Right lobe of liver (tissue), 4 donors: ENCODE results near the gene LYPD6B.

Source experiments
- CTCF ChIP-seq, 4 donors: fragments of 200-600 bp in 3 of 4; fragments of 450-650 bp in 1 of 4; IDR thresholded peaks; one replicate each; pipeline versions ENCODE4 v1.5.1 to v1.8.0; 2016 to 2022; ENCODE audit warnings: antibody characterized with exemption in 4 of 4, mild to moderate bottlenecking in 2 of 4
- POLR2A ChIP-seq: fragments of 450-650 bp; IDR thresholded peaks from one replicate; pipeline ENCODE4 v1.6.1; 2017; ENCODE audit warnings: antibody characterized with exemption, mild to moderate bottlenecking
- donor health status: DM: no; HTN: no; CAD: no.
- donor health status: DM: no; HTN: no; CAD: no.
- donor health status: DM: no; HTN: yes; CAD: no.

GRCh38 chr2:149094217-149095015, 55.9 kb downstream of the LYPD6B start:
- no peak for TF ChIP-seq CTCF (IDR thresholded peaks at IDR 0.05)
- TF ChIP-seq POLR2A: no peak
